ENCODE results near the gene PPP6R2.

DNA sequence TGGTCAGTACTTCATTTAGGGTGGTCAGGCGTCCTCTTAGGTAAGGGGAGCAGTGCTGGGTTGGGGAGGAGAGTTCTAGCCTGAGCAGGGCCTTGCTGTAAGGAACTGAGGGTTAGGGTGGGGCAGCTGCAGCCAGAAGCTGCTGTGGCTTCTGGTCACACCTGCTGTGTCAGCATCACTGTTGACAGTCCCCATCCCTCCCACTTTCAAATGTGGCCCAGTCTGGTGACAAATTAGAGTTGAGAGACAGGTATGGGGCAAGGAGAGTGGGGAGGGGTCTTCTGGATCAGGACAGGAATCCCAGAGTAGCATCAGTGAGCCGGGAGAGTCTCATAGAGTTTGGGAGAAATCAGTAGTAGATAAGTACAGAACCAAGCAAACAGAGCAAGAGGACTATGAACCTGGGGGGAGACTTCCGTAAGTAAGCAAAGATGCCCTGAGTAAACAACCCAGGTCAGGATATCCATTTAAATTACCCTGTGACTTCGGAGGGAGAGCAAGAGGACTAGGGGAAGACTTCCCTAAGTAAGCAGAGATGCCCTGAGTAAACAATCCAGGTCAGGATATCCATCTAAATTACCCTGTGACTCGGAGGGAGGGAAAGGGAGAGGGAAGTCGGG is 53.7 kb downstream of the PPP6R2 start:
- no peak for TF ChIP-seq POLR2A (conservative IDR thresholded peaks at IDR 0.05)
- no peak for TF ChIP-seq CTCF (IDR thresholded peaks at IDR 0.05 in 2 of 3, conservative IDR thresholded peaks at IDR 0.05 in 1 of 3; ENCODE audit: insufficient read depth in 2 of 3, low read depth in 1 of 3, low read length in 3 of 3)
- no peak for TF ChIP-seq TEAD4 (IDR thresholded peaks at IDR 0.05; ENCODE audit: low read length)
- TF ChIP-seq TEAD4 (CRISPR knock-in tag; IDR thresholded peaks at IDR 0.05; ENCODE audit: borderline replicate concordance): no peak
- TF ChIP-seq, protein P1, sequence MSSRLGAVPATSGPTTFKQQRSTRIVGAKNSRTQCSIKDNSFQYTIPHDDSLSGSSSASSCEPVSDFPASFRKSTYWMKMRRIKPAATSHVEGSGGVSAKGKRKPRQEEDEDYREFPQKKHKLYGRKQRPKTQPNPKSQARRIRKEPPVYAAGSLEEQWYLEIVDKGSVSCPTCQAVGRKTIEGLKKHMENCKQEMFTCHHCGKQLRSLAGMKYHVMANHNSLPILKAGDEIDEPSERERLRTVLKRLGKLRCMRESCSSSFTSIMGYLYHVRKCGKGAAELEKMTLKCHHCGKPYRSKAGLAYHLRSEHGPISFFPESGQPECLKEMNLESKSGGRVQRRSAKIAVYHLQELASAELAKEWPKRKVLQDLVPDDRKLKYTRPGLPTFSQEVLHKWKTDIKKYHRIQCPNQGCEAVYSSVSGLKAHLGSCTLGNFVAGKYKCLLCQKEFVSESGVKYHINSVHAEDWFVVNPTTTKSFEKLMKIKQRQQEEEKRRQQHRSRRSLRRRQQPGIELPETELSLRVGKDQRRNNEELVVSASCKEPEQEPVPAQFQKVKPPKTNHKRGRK (tag; IDR thresholded peaks at IDR 0.05): no peak
- TF ChIP-seq ZNF785 (CRISPR knock-in tag; IDR thresholded peaks at IDR 0.05): no peak
- no peak for TF ChIP-seq GTF2B (IDR thresholded peaks at IDR 0.05; ENCODE audit: extremely low read depth, insufficient read length)
- TF ChIP-seq NR3C1 (CRISPR knock-in tag; IDR thresholded peaks at IDR 0.05): no peak
- no peak for TF ChIP-seq ARNT (IDR thresholded peaks at IDR 0.05)
- TF ChIP-seq FOXA1 (IDR thresholded peaks at IDR 0.05; ENCODE audit: borderline replicate concordance): no peak
- TF ChIP-seq SMC3 (conservative IDR thresholded peaks at IDR 0.05; ENCODE audit: insufficient read depth, low read depth, low read length): no peak
- no peak for TF ChIP-seq HNRNPK (IDR thresholded peaks at IDR 0.05; ENCODE audit: low read depth, low read length, poor library complexity, severe bottlenecking)
- TF ChIP-seq EGR1 (conservative IDR thresholded peaks at IDR 0.05): no peak
- TF ChIP-seq, protein P2, sequence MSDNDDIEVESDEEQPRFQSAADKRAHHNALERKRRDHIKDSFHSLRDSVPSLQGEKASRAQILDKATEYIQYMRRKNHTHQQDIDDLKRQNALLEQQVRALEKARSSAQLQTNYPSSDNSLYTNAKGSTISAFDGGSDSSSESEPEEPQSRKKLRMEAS (CRISPR knock-in tag; IDR thresholded peaks at IDR 0.05): no peak
